HepG2 (cell line): ENCODE results near the gene SLIT3.

Experiments used
- EZH2 ChIP-seq: conservative IDR thresholded peaks from 2 replicates; pipeline ENCODE4 v1.6.1; 2012; ENCODE audit warnings: mild to moderate bottlenecking, low read depth, low read length, moderate library complexity
- POLR2A ChIP-seq, 2 experiments: IDR thresholded peaks; 2 replicates each; pipeline ENCODE4 v1.6.1; 2011; ENCODE audit warnings: low read depth in 2 of 2, low read length in 2 of 2, mild to moderate bottlenecking in 1 of 2, moderate library complexity in 1 of 2; ENCODE audit not compliant: insufficient read depth in 1 of 2
- POLR2AphosphoS5 ChIP-seq: IDR thresholded peaks from 2 replicates; pipeline ENCODE4 v1.6.1; 2012; ENCODE audit warnings: low read depth, low read length
- PRPF4 ChIP-seq: fragments of 200-400 bp; formaldehyde crosslinking; IDR thresholded peaks from 2 replicates; pipeline ENCODE4 v1.6.1; 2016; ENCODE audit warnings: low read length, low read depth; ENCODE audit not compliant: poor library complexity, severe bottlenecking
- TARDBP ChIP-seq: sonication (generic); formaldehyde crosslinking; IDR thresholded peaks from 2 replicates; pipeline ENCODE4 v1.8.0; 2022; ENCODE audit warnings: mild to moderate bottlenecking, missing genetic modification reagents

DNA sequence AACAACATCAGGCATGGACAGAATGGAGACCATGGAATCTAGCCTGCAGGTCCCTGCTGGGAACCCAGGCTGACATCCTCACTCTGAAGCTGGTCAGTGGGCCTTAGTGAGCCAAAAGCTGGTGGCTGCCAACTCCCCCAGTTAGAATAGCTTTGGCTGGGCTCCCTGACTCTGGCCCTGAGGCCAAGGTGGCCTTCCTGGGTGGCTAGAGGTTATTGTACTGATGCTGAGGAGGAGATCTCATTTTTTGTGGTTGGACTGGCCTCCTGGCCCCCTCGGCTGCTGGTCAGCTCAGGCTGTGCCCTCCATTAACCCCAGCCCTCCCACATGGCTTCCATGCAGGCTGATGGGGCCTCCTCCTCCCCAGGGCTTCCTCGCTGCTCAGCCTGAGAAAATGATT, 620.5 kb downstream of the SLIT3 start:
- TF ChIP-seq POLR2A (IDR thresholded peaks at IDR 0.05; ENCODE audit: insufficient read depth in 1 of 2, low read depth in 2 of 2, low read length in 2 of 2) (no peak), POLR2AphosphoS5 (no peak), EZH2 (no peak), PRPF4 (no peak), TARDBP (CRISPR knock-in tag) (no peak)
